Measurements from ENCODE around the gene FILIP1L. TPM values are rescaled to one million over a fixed set of nuclear protein-coding genes. Genes with fewer than 3 reads are reported as not detected.

Gene FILIP1L
- total RNA-seq, 1 donor from 2014 or later: 47.0 TPM

- Mint-ChIP-seq H3K4me3 (ENCODE audit: unreplicated experiment) (no peak overlapping the region), H3K36me3 (ENCODE audit: unreplicated experiment) (no peaks in the 10 kb centered on the region), H3K27ac (ENCODE audit: unreplicated experiment) (no peak overlapping the region), H3K4me1 (ENCODE audit: unreplicated experiment) (peaks cover 35% of the 10 kb centered on the region), H3K9me3 (ENCODE audit: unreplicated experiment) (no peaks in the 10 kb centered on the region), H3K27me3 (ENCODE audit: unreplicated experiment) (no peaks in the 10 kb centered on the region)
- no peak for TF ChIP-seq CTCF (IDR thresholded peaks at IDR 0.05)
- DNase-seq (ENCODE audit: extremely low spot score, unreplicated experiment): no peak
Observed at GRCh38 chr3:99933971-99934750, 180.1 kb downstream of the FILIP1L start.

- H3K4me1 Mint-ChIP-seq (ENCODE audit: unreplicated experiment): peaks cover 25% of the 10 kb centered on the region
- H3K9me3 Mint-ChIP-seq (ENCODE audit: unreplicated experiment): no peaks in the 10 kb centered on the region
- no peak for DNase-seq (ENCODE audit: extremely low spot score, unreplicated experiment)
- no peak overlapping the region for H3K4me3 Mint-ChIP-seq (ENCODE audit: unreplicated experiment)
- H3K36me3 Mint-ChIP-seq (ENCODE audit: unreplicated experiment): no peaks in the 10 kb centered on the region
- H3K27me3 Mint-ChIP-seq (ENCODE audit: unreplicated experiment): no peaks in the 10 kb centered on the region
- H3K27ac Mint-ChIP-seq (ENCODE audit: unreplicated experiment): no peak overlapping the region
- TF ChIP-seq CTCF (IDR thresholded peaks at IDR 0.05): no peak
Observed at GRCh38 chr3:99931059-99931458, 183.2 kb downstream of the FILIP1L start.

- no peaks in the 10 kb centered on the region for H3K27me3 Mint-ChIP-seq (ENCODE audit: unreplicated experiment)
- H3K4me3 Mint-ChIP-seq (ENCODE audit: unreplicated experiment): no peak overlapping the region
- H3K36me3 Mint-ChIP-seq (ENCODE audit: unreplicated experiment): no peaks in the 10 kb centered on the region
- no peak for TF ChIP-seq CTCF (IDR thresholded peaks at IDR 0.05)
- H3K9me3 Mint-ChIP-seq (ENCODE audit: unreplicated experiment): no peaks in the 10 kb centered on the region
- peaks cover 19% of the 10 kb centered on the region for H3K4me1 Mint-ChIP-seq (ENCODE audit: unreplicated experiment)
- no peak for DNase-seq (ENCODE audit: extremely low spot score, unreplicated experiment)
- H3K27ac Mint-ChIP-seq (ENCODE audit: unreplicated experiment): no peak overlapping the region
Observed at GRCh38 chr3:99929745-99930139, 184.6 kb downstream of the FILIP1L start.

- no peak overlapping the region for H3K27ac Mint-ChIP-seq (ENCODE audit: unreplicated experiment)
- H3K4me1 Mint-ChIP-seq (ENCODE audit: unreplicated experiment): peaks cover 18% of the 10 kb centered on the region
- H3K36me3 Mint-ChIP-seq (ENCODE audit: unreplicated experiment): no peaks in the 10 kb centered on the region
- no peak for DNase-seq (ENCODE audit: extremely low spot score, unreplicated experiment)
- H3K9me3 Mint-ChIP-seq (ENCODE audit: unreplicated experiment): no peaks in the 10 kb centered on the region
- H3K4me3 Mint-ChIP-seq (ENCODE audit: unreplicated experiment): no peak overlapping the region
- no peaks in the 10 kb centered on the region for H3K27me3 Mint-ChIP-seq (ENCODE audit: unreplicated experiment)
- no peak for TF ChIP-seq CTCF (IDR thresholded peaks at IDR 0.05)
Observed at GRCh38 chr3:99928771-99929744, 185.2 kb downstream of the FILIP1L start.
